H9 (cell line): ENCODE data around the gene MEMO1. TPM values are rescaled to one million over a fixed set of nuclear protein-coding genes. Genes with fewer than 3 reads are reported as not detected.

Experiments used
- DNase-seq: peaks from one replicate; pipeline ENCODE4 v3.0.0-alpha.2; 2017
- H2AFZ ChIP-seq: one replicate; pipeline ENCODE4 v1.6.1; 2013; ENCODE audit warnings: mild to moderate bottlenecking, low read length, control low read depth, moderate library complexity
- H2AK5ac ChIP-seq: 2 replicates; pipeline ENCODE4 v1.6.1; 2013; ENCODE audit warnings: low read length, control low read depth, mixed read lengths; ENCODE audit not compliant: insufficient read length
- H2BK120ac ChIP-seq: one replicate; pipeline ENCODE4 v1.6.1; 2013; ENCODE audit warnings: low read depth, mild to moderate bottlenecking, low read length, control low read depth, inconsistent platforms; ENCODE audit not compliant: poor library complexity, severe bottlenecking
- H2BK12ac ChIP-seq: 2 replicates; pipeline ENCODE4 v1.6.1; 2013; ENCODE audit warnings: low read length, control low read depth, mixed read lengths, low read depth; ENCODE audit not compliant: insufficient read length
- H2BK15ac ChIP-seq: 2 replicates; pipeline ENCODE4 v1.6.1; 2013; ENCODE audit warnings: low read depth, low read length, control low read depth
- H2BK20ac ChIP-seq: one replicate; pipeline ENCODE4 v1.6.1; 2013; ENCODE audit warnings: low read depth, mild to moderate bottlenecking, low read length, control low read depth, inconsistent platforms; ENCODE audit not compliant: poor library complexity, severe bottlenecking
- H2BK5ac ChIP-seq: 2 replicates; pipeline ENCODE4 v1.6.1; 2013; ENCODE audit warnings: low read length, control low read depth, mixed read lengths; ENCODE audit not compliant: insufficient read length
- H3K14ac ChIP-seq: 2 replicates; pipeline ENCODE4 v1.6.1; 2013; ENCODE audit warnings: low read length, control low read depth; ENCODE audit not compliant: insufficient read depth
- H3K18ac ChIP-seq: 2 replicates; pipeline ENCODE4 v1.6.1; 2013; ENCODE audit warnings: low read depth, mild to moderate bottlenecking, mixed read lengths, low read length, control low read depth; ENCODE audit not compliant: insufficient read length
- H3K23ac ChIP-seq: 2 replicates; pipeline ENCODE4 v1.6.1; 2013; ENCODE audit warnings: low read length, control low read depth, mixed read lengths, low read depth; ENCODE audit not compliant: insufficient read length
- H3K23me2 ChIP-seq: 2 replicates; pipeline ENCODE4 v1.6.1; 2013; ENCODE audit warnings: low read depth, mild to moderate bottlenecking, mixed read lengths, low read length, control low read depth; ENCODE audit not compliant: insufficient read length, poor library complexity, severe bottlenecking
- H3K27ac ChIP-seq: 2 replicates; pipeline ENCODE4 v1.5.1; 2013; ENCODE audit warnings: low read length, control low read depth, mixed read lengths, low read depth; ENCODE audit not compliant: insufficient read length
- H3K27me3 ChIP-seq: 2 replicates; pipeline ENCODE4 v1.6.1; 2013; ENCODE audit warnings: low read length, control low read depth, inconsistent platforms; ENCODE audit not compliant: insufficient read depth
- H3K4ac ChIP-seq: 2 replicates; pipeline ENCODE4 v1.6.1; 2013; ENCODE audit warnings: low read depth, mild to moderate bottlenecking, control low read depth, inconsistent platforms, low read length, moderate library complexity
- H3K4me1 ChIP-seq: 2 replicates; pipeline ENCODE4 v1.6.1; 2013; ENCODE audit warnings: low read length, control low read depth, inconsistent platforms; ENCODE audit not compliant: insufficient read depth
- H3K4me2 ChIP-seq: 2 replicates; pipeline ENCODE4 v1.6.1; 2013; ENCODE audit warnings: low read length, control low read depth, mixed read lengths; ENCODE audit not compliant: insufficient read length, insufficient read depth
- H3K56ac ChIP-seq: 2 replicates; pipeline ENCODE4 v1.6.1; 2013; ENCODE audit warnings: low read depth, mild to moderate bottlenecking, mixed read lengths, low read length, control low read depth; ENCODE audit not compliant: insufficient read length
- H3K79me1 ChIP-seq: 2 replicates; pipeline ENCODE4 v1.6.1; 2013; ENCODE audit warnings: low read depth, mild to moderate bottlenecking, moderate library complexity, low read length, control low read depth, inconsistent platforms; ENCODE audit not compliant: insufficient read depth, poor library complexity, severe bottlenecking
- H3K79me2 ChIP-seq: 2 replicates; pipeline ENCODE4 v1.6.1; 2013; ENCODE audit warnings: low read length, control low read depth, inconsistent platforms; ENCODE audit not compliant: insufficient read depth
- H3K9ac ChIP-seq: 2 replicates; pipeline ENCODE4 v1.6.1; 2013; ENCODE audit warnings: low read length, control low read depth, mixed read lengths; ENCODE audit not compliant: insufficient read length; ENCODE audit errors: extremely low read depth
- H3K9me3 ChIP-seq: one replicate; pipeline ENCODE4 v1.6.1; 2013; ENCODE audit warnings: low read depth, low read length, inconsistent platforms; ENCODE audit not compliant: control insufficient read depth
- H3T11ph ChIP-seq: one replicate; pipeline ENCODE4 v1.6.1; 2013; ENCODE audit warnings: mild to moderate bottlenecking, low read length, control low read depth, inconsistent platforms
- H4K20me1 ChIP-seq: one replicate; pipeline ENCODE4 v1.6.1; 2013; ENCODE audit not compliant: control insufficient read depth, insufficient read length, insufficient read depth
- H4K5ac ChIP-seq: 2 replicates; pipeline ENCODE4 v1.6.1; 2013; ENCODE audit warnings: low read depth, mild to moderate bottlenecking, mixed read lengths, low read length, control low read depth; ENCODE audit not compliant: insufficient read length
- H4K8ac ChIP-seq: replicated peaks from 2 replicates; pipeline ENCODE4 v1.6.1; 2013; ENCODE audit warnings: low read length, control low read depth, mixed read lengths, low read depth; ENCODE audit not compliant: insufficient read length
- H4K91ac ChIP-seq: 2 replicates; pipeline ENCODE4 v1.6.1; 2013; ENCODE audit warnings: low read depth, mild to moderate bottlenecking, moderate library complexity, mixed read lengths, low read length, control low read depth; ENCODE audit not compliant: insufficient read length
- H3K27ac Mint-ChIP-seq, 3 experiments: 2 replicates in 2 of 3; 3 replicates in 1 of 3; pipeline ENCODE4 v1.8.0; 2020 to 2021; ENCODE audit warnings: mixed read lengths in 3 of 3, mild to moderate bottlenecking in 1 of 3, moderate library complexity in 1 of 3
- H3K27me3 Mint-ChIP-seq: 2 replicates; pipeline ENCODE4 v1.8.0; 2021; ENCODE audit warnings: low read depth, mild to moderate bottlenecking, moderate library complexity, mixed read lengths
- H3K36me3 Mint-ChIP-seq, 3 experiments: 2 replicates in 2 of 3; 3 replicates in 1 of 3; pipeline ENCODE4 v1.8.0; 2020 to 2021; ENCODE audit warnings: low read depth in 3 of 3, mixed read lengths in 3 of 3; ENCODE audit not compliant: insufficient read depth in 1 of 3
- H3K4me1 Mint-ChIP-seq, 2 experiments: 2 replicates each; pipeline ENCODE4 v1.8.0; 2020; ENCODE audit warnings: mixed read lengths in 2 of 2
- H3K4me3 Mint-ChIP-seq, 2 experiments: 2 replicates in 1 of 2; 3 replicates in 1 of 2; pipeline ENCODE4 v1.8.0; 2020 to 2021; ENCODE audit warnings: mild to moderate bottlenecking in 2 of 2, mixed read lengths in 2 of 2, moderate library complexity in 1 of 2
- H3K9me3 Mint-ChIP-seq, 2 experiments: 2 replicates in 1 of 2; 3 replicates in 1 of 2; pipeline ENCODE4 v1.8.0; 2020; ENCODE audit warnings: mild to moderate bottlenecking in 2 of 2, mixed read lengths in 2 of 2, moderate library complexity in 1 of 2
- CTCF ChIP-seq: fragments of 200-600 bp; sonication (generic); conservative IDR thresholded peaks from 3 replicates; pipeline ENCODE4 v1.8.0; 2021; ENCODE audit warnings: antibody characterized with exemption, mild to moderate bottlenecking
- WGBS: extraction: QIAGEN DNeasy Blood & Tissue Kit; methylation state at CpG from one replicate; pipeline ENCODE4 v1.1.7; 2013; ENCODE audit warnings: missing lambda C conversion rate, low lambda C conversion rate, mixed read lengths; ENCODE audit not compliant: insufficient read length; ENCODE audit errors: extremely low coverage; 5-methylcytosine and 5-hydroxymethylcytosine counted together
- total RNA-seq: library from RNA; stranded (reverse); gene quantifications from 2 replicates; pipeline ENCODE4 v1.2.1, GENCODE V29; 2021

The MEMO1 gene
- total RNA-seq, 1 experiment from 2014 or later: 49.4 TPM

GRCh38 chr2:32051836-32052439 lies 41.1 kb upstream of the MEMO1 start:
- no peak overlapping the region for H4K5ac ChIP-seq
- no peaks in the 10 kb centered on the region for H3K79me1 ChIP-seq
- H3K4me1 ChIP-seq: no peaks in the 10 kb centered on the region
- H3T11ph ChIP-seq: no peak overlapping the region
- H3K9me3 Mint-ChIP-seq: no peaks in the 10 kb centered on the region
- no peak overlapping the region for H3K27ac Mint-ChIP-seq
- H2BK15ac ChIP-seq: no peak overlapping the region
- no peak for DNase-seq
- H3K18ac ChIP-seq: no peak overlapping the region
- no peaks in the 10 kb centered on the region for H3K27me3 ChIP-seq
- no peaks in the 10 kb centered on the region for H3K23me2 ChIP-seq
- H3K27me3 Mint-ChIP-seq: no peaks in the 10 kb centered on the region
- H2BK120ac ChIP-seq: no peak overlapping the region
- no peak overlapping the region for H3K23ac ChIP-seq
- no peaks in the 10 kb centered on the region for H3K4me1 Mint-ChIP-seq
- H3K9me3 ChIP-seq: no peaks in the 10 kb centered on the region
- no peaks in the 10 kb centered on the region for H3K36me3 Mint-ChIP-seq
- no peaks in the 10 kb centered on the region for H4K20me1 ChIP-seq
- no peak overlapping the region for H2AK5ac ChIP-seq
- no CpG with 5 or more reads among the region's 11 CpGs for WGBS
- no peak for TF ChIP-seq CTCF
- no peak overlapping the region for H2BK5ac ChIP-seq
- no peak overlapping the region for H2AFZ ChIP-seq
- no peak overlapping the region for H2BK12ac ChIP-seq
- H3K79me2 ChIP-seq: no peaks in the 10 kb centered on the region
- no peak overlapping the region for H2BK20ac ChIP-seq
- no peak overlapping the region for H4K8ac ChIP-seq
- no peak overlapping the region for H3K14ac ChIP-seq
- H3K4me3 Mint-ChIP-seq: no peak overlapping the region
- H4K91ac ChIP-seq: no peak overlapping the region
- H3K56ac ChIP-seq: no peak overlapping the region
- H3K4me2 ChIP-seq: no peak overlapping the region
- no peak overlapping the region for H3K27ac ChIP-seq
- H3K9ac ChIP-seq: no peak overlapping the region
- no peak overlapping the region for H3K4ac ChIP-seq
